Esophagus squamous epithelium (tissue), 4 donors: Measurements from ENCODE around the gene UNC5C.

ENCODE experiments used
- POLR2A ChIP-seq, 4 donors: fragments of 450-650 bp; IDR thresholded peaks; one replicate each; pipeline ENCODE4 v1.6.1; 2017; ENCODE audit warnings: antibody characterized with exemption in 4 of 4, mild to moderate bottlenecking in 4 of 4, moderate library complexity in 3 of 4
- TF ChIP-seq, protein P1 (sequence below), 6 experiments: fragments of 450-650 bp in 4 of 6; fragments of 200-600 bp in 2 of 6; sonication (generic) in 2 of 6; IDR thresholded peaks; one replicate each; pipeline ENCODE4 v1.5.1; 2016 to 2019; ENCODE audit warnings: antibody characterized with exemption in 6 of 6, mild to moderate bottlenecking in 4 of 6, moderate library complexity in 4 of 6

DNA sequence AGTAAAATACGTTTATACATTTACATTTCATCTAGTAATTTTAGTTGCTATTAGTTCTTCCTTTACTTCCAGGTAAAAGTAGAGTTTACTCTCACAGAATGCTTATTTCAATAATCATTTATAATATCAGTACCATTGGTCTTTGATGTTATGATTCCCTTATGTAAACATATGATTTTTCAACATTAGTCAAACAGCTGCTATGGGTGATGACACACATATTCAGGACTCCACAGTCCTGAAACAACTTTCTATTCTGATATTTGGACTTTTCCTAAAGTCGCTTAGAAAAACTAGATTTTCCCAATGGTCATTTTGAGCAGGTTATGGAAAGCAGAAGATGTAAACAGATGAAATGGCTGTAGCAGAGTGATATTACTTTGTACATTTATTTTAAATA, 369.8 kb downstream of the UNC5C start:
- TF ChIP-seq, protein P1, sequence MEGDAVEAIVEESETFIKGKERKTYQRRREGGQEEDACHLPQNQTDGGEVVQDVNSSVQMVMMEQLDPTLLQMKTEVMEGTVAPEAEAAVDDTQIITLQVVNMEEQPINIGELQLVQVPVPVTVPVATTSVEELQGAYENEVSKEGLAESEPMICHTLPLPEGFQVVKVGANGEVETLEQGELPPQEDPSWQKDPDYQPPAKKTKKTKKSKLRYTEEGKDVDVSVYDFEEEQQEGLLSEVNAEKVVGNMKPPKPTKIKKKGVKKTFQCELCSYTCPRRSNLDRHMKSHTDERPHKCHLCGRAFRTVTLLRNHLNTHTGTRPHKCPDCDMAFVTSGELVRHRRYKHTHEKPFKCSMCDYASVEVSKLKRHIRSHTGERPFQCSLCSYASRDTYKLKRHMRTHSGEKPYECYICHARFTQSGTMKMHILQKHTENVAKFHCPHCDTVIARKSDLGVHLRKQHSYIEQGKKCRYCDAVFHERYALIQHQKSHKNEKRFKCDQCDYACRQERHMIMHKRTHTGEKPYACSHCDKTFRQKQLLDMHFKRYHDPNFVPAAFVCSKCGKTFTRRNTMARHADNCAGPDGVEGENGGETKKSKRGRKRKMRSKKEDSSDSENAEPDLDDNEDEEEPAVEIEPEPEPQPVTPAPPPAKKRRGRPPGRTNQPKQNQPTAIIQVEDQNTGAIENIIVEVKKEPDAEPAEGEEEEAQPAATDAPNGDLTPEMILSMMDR (IDR thresholded peaks at IDR 0.05) = no peak
- no peak for TF ChIP-seq POLR2A (IDR thresholded peaks at IDR 0.05)
